Right ventricle myocardium inferior (tissue), 1 donor: ENCODE measurements around the gene RIPK3. TPM values are rescaled to one million over a fixed set of nuclear protein-coding genes. Genes with fewer than 3 reads are reported as not detected.

Experiments
- ATAC-seq: fragments of 200-7000 bp; cut with Tn5 transposase; one replicate; pipeline ENCODE4 v1.9.1; 2020; ENCODE audit warnings: mild to moderate bottlenecking, moderate library complexity
- DNase-seq: peaks from one replicate; pipeline ENCODE4 v3.0.0; 2021; ENCODE audit errors: missing footprints
- intact Hi-C: fragments of 100-400 bp; cut with DNase I; formaldehyde crosslinking; loops from one replicate; pipeline ENCODE4 v1.11.0; 2022
- total RNA-seq: library from RNA; stranded (reverse); fragmentation: NEBNext Ultra II Directional; extraction: Animal tissue kit (Norgen Biotek cat#: 25700); gene quantifications from one replicate; pipeline ENCODE4 v1.2.1, GENCODE V29; 2021
- donor health status: DM: no; HTN: yes; CAD: no; lungs with severe emphysema.

Gene RIPK3
- total RNA-seq, 1 donor from 2014 or later = 4.2 TPM

GRCh38 chr14:24311837-24312615, 27.8 kb downstream of the RIPK3 start:
- ATAC-seq = no peak
- intact Hi-C loops = loop anchor here (1.0 kb wide), 1 partner anchor 124 kb away; no protein-coding TSS in a partner anchor
- DNase-seq = no peak

GRCh38 chr14:24310646-24311604, 28.9 kb downstream of the RIPK3 start, which contains the start of gene LTB4R:
LTB4R (plus strand) TSS chr14:24311502; CDS start chr14:24315652, 4,150 bp downstream.
- intact Hi-C loops = loop anchor here (1.0 kb wide), 1 partner anchor 125 kb away; no protein-coding TSS in a partner anchor
- ATAC-seq (peak; percentile 87), DNase-seq (peak; percentile 87)

DNA sequence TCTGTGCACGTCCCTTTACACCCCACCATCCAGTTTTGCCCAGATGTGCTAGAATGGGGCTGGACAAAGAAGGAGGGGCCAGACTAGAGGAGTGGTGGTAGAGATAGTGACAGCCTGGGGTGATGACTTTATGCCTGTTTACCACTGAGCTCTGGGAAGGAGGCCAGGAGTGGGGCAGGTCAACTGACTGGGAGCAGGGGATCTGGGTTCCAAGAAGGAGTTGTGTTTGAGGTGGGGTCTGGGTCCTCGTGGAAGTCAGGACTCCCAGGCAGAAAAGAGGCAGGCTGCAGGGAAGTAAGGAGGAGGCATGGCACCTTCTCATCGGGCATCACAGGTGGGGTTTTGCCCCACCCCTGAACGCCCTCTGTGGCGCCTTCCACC, 29.5 kb downstream of the RIPK3 start:
- ATAC-seq (no peak), DNase-seq (no peak)
- intact Hi-C loops = no loop called here

DNA sequence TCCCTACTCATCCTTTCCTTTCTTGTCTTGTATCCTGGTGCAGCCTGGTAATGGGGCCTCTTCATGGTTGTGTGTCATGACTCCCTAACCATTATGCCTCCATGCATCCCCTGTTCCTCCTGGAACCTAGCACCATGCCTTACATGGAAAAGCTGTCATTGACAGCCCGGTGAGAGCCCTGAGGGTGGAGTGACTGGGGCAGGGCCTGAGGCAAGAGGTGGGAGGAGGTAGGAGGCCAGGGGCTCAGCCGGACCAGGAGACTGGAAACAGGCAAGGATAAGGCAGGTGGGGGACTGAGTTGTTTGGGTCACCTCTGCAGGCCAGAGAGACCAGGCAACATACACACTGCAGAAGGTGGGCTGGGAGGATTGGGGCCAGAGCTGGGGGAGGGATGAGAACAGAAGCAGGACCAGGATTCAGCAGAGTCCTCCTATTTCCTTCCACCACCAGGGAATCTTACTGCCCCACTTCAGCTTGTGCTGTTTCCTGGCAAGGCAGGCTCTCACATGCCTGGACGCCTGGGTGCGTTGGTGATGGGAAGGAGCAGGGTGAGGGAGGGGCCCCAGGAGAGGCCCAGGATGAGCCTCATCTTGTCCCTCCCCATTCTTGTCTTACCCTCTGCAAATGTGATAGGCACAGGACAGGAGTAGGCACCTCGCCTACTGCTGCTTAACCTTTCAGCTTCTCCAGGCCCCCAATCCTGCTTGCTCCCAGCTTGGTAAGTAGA, 30.1 kb downstream of the RIPK3 start, which contains the start of gene LTB4R2:
Gene LTB4R2, plus strand, starts transcription at position 603 of the 727 bp plus-strand sequence. CDS start 525 bp downstream, outside the sequence.
- intact Hi-C loops = no loop called here
- no peak for DNase-seq
- no peak for ATAC-seq

GRCh38 chr14:24308342-24309124, 31.3 kb downstream of the RIPK3 start:
- no peak for DNase-seq
- ATAC-seq = no peak
- intact Hi-C loops = no loop called here

- intact Hi-C loops = no loop called here
- ATAC-seq (no peak), DNase-seq (no peak)
These were observed 32.0 kb downstream of the RIPK3 start, which contains the start of gene CIDEB for GRCh38 chr14:24307575-24308341. CIDEB (minus strand) TSS chr14:24307977; CDS start chr14:24307858, 119 bp downstream.

DNA sequence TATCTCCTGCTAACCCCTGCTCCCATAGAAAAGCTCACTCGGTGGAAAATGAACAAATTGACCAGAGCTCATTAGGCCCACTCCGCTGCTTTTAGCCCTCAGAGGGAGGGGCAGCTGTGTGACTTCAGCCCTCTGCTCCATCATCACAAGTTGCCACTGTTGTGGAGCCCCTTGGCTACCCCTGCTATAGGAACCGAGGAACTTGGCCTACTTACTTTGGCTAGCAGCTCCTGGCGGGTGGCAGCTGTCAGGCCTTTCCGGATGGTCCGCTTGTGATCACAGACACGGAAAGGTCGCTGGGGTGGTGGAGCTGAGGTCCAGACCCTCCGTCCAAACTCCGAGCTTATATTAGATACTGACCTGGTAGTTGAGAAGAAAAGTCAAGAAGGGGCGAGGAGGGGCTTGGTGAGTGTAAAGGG, 32.6 kb downstream of the RIPK3 start:
- DNase-seq = no peak
- ATAC-seq = no peak
- intact Hi-C loops = no loop called here

- no peak for ATAC-seq
- intact Hi-C loops = no loop called here
- no peak for DNase-seq
These were observed 35.8 kb downstream of the RIPK3 start for GRCh38 chr14:24304019-24304387.

GRCh38 chr14:24300326-24300980, 39.3 kb downstream of the RIPK3 start:
- no peak for DNase-seq
- ATAC-seq = no peak
- intact Hi-C loops = no loop called here

GRCh38 chr14:24299255-24300191, 40.3 kb downstream of the RIPK3 start, which contains the start of the genes DHRS1 and NOP9:
DHRS1 (minus strand) TSS chr14:24299780; CDS start chr14:24299106, 674 bp downstream.
NOP9 (plus strand) TSS chr14:24299850; CDS start chr14:24299955, 105 bp downstream.
- ATAC-seq (peak; percentile 88), DNase-seq (peak; percentile 96)
- intact Hi-C loops = loop anchor here (2.0 to 5.0 kb wide), 2 partner anchors 27 to 112 kb away; partner anchors contain the start of gene IPO4

- DNase-seq = no peak
- intact Hi-C loops = loop anchor here (2.0 to 5.0 kb wide), 2 partner anchors 26 to 112 kb away; partner anchors contain the start of gene IPO4
- no peak for ATAC-seq
These were observed 40.9 kb downstream of the RIPK3 start for GRCh38 chr14:24298892-24299254.

- intact Hi-C loops = loop anchor here (5.0 kb wide), 1 partner anchor 110 kb away; the partner anchor contains the start of gene IPO4
- DNase-seq = no peak
- peak; percentile 3 for ATAC-seq
These were observed 42.4 kb downstream of the RIPK3 start for GRCh38 chr14:24297190-24297964.

DNA sequence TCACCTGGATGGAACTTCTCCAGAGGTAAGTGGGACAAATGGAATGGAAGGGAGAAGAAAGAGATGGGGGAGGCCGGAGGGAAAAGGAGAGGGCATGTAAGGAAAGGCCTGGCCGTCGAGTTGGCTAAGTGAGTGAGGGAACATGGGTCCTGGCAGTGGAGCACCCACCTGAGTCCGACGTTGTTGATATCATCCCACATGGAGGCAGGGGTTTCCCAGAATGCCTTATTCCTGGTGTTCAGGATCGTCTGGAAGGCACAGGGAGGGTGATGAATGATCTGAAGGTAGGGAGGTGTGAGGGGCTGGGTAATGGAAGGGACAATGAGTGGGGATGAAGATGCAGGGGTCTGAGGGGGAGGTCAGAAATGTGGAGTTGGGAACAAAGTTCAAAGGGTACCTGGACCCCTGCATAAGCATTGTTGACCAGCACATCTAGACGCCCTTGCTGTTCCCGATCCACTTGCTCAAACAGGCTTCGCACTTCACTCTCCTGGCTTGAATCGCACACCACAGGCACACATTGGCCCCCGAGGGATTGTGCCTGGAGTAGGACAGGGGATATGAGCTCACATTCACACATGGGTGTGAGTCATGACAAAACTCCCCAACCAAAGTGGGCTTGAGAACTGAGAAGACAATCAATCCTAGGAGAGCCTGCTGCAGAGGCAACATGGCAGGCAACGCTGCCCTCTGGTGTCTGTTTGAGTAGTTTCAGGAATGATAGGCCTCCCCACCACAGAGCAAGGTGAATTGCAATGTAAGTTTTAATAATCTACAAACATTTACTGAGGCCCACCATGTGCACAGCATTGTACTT, 43.2 kb downstream of the RIPK3 start:
- ATAC-seq = peak; percentile 68
- intact Hi-C loops = loop anchor here (1.0 to 5.0 kb wide), 2 partner anchors 53 to 109 kb away; partner anchors contain the start of gene IPO4
- peak; percentile 77 for DNase-seq

- intact Hi-C loops = no loop called here
- no peak for DNase-seq
These were observed 46.3 kb downstream of the RIPK3 start for GRCh38 chr14:24293525-24293924.

More at GRCh38 chr14:24293525-24293924, 46.3 kb downstream of the RIPK3 start:
- no peak for ATAC-seq
